Kidney glomerular epithelial cell (primary cell): Measurements from ENCODE around the gene PRICKLE1.

Experiments used
- DNase-seq: peaks from one replicate; lab custom pipeline; 2025; lab: John Stamatoyannopoulos, UW

PRICKLE1 gene

GRCh38 chr12:42448841-42449240, 140.7 kb downstream of the PRICKLE1 start:
- DNase-seq = peak; percentile 47

- DNase-seq = peak; percentile 54
Measured at GRCh38 chr12:42447371-42447786, 142.2 kb downstream of the PRICKLE1 start.

GRCh38 chr12:42446761-42447160, 142.8 kb downstream of the PRICKLE1 start:
- peak; percentile 84 for DNase-seq

GRCh38 chr12:42445891-42446290, 143.7 kb downstream of the PRICKLE1 start:
- DNase-seq = no peak

GRCh38 chr12:42444192-42444943, 145.2 kb downstream of the PRICKLE1 start:
- DNase-seq = no peak

GRCh38 chr12:42442888-42443287, 146.7 kb downstream of the PRICKLE1 start:
- DNase-seq = no peak

GRCh38 chr12:42442311-42442759, 147.2 kb downstream of the PRICKLE1 start:
- DNase-seq = no peak

GRCh38 chr12:42440608-42441007, 148.9 kb downstream of the PRICKLE1 start:
- no peak for DNase-seq

- DNase-seq = no peak
Measured at GRCh38 chr12:42432517-42433140, 156.9 kb downstream of the PRICKLE1 start.

- no peak for DNase-seq
Measured at GRCh38 chr12:42428850-42429249, 160.7 kb downstream of the PRICKLE1 start.

GRCh38 chr12:42426746-42427145, 162.8 kb downstream of the PRICKLE1 start:
- DNase-seq = peak; percentile 44

GRCh38 chr12:42422785-42423184, 166.8 kb downstream of the PRICKLE1 start:
- no peak for DNase-seq

- DNase-seq = no peak
Measured at GRCh38 chr12:42421844-42422779, 167.4 kb downstream of the PRICKLE1 start.

GRCh38 chr12:42420395-42420794, 169.2 kb downstream of the PRICKLE1 start:
- DNase-seq = no peak

- peak; percentile 25 for DNase-seq
Measured at GRCh38 chr12:42410340-42410739, 179.2 kb downstream of the PRICKLE1 start.

GRCh38 chr12:42409471-42409870, 180.1 kb downstream of the PRICKLE1 start:
- no peak for DNase-seq

- no peak for DNase-seq
Measured at GRCh38 chr12:42407306-42407705, 182.2 kb downstream of the PRICKLE1 start.
